22Rv1 (cell line): ENCODE measurements around the gene SLCO2B1.

Experiments
- CTCF ChIP-seq: fragments of 450-650 bp; IDR thresholded peaks from 2 replicates; pipeline ENCODE4 v1.5.1; 2017; ENCODE audit warnings: mild to moderate bottlenecking
- ZFX ChIP-seq: fragments of 450-650 bp; IDR thresholded peaks from 2 replicates; pipeline ENCODE4 v1.6.1; 2017; ENCODE audit warnings: antibody characterized with exemption, borderline replicate concordance

DNA sequence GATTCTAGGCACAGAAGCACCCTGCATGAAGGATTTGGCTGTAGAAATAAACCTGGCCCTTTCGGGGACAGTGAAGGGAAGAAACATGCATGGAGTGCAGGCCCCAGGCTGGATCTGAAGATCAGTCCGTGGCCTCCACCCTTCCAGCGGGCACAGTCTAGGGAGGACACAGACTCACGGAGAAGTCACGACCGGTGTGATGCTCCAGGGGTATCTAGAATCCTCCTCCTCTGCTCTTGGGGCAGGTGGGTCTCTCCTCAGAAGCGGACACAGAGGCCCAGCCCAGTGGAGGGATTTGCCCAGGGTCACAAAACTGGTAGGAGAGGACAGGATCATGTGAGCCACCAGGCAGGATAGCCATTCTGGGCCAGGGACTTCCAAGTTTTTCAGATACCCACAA is 22.4 kb downstream of the SLCO2B1 start:
- no peak for TF ChIP-seq CTCF
- TF ChIP-seq ZFX: no peak
